ENCODE measurements around the gene PAEP. TPM values are rescaled to one million over a fixed set of nuclear protein-coding genes. Genes with fewer than 3 reads are reported as not detected.

The PAEP gene
- total RNA-seq, 5 donors from 2014 or later (not counting 1 experiment from before 2014, with no cell fraction given), result not detected

DNA sequence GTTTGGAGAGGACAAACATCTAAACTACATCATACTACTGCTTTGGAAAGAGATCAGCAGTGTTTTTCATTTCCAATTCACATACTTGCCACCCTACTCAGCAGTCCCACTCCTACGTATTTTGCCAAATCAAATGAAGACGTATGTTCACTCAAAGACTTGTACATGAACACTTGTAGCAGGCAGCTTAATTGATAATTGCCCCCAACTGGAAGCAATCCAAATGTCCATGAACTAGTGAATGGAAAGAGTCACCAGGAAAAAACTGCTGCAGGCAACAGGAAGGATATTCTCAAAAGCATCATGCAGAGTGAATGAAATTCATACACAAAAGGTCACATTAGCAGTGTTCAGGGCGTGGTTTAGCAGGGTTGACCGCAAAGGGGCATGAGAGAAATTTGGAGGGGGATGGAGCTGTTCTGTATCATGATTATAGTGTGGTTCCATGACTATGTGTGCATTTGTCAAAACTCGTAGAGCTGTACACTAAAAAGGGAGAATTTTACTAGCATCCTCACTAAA, 38.8 kb downstream of the PAEP start:
- H3K27ac ChIP-seq (ENCODE audit: low read length), result no peak overlapping the region
- DNase-seq (no peak), ATAC-seq (replicated peaks in 1 of 4) (no peak)
- ChIA-PET POLR2A (no interaction called here), CTCF (no interaction called here)
- H3K27me3 Mint-ChIP-seq, result peaks cover 18 to 19% of the 10 kb centered on the region in 2 donors
- peaks cover 0 to 3% (median 3%) of the 10 kb centered on the region in 3 donors for H3K9me3 Mint-ChIP-seq
- H3K36me3 Mint-ChIP-seq, result no peaks in the 10 kb centered on the region
- no peak overlapping the region for H3K4me3 Mint-ChIP-seq
- H3K4me1 ChIP-seq (ENCODE audit: control insufficient read depth in 1 of 2, extremely low read depth in 1 of 2, insufficient read depth in 2 of 2, low read length in 2 of 2), result peaks cover 0 to 7% of the 10 kb centered on the region in 2 experiments
- H3K27ac Mint-ChIP-seq, result no peak overlapping the region
- 70% methylated on average over 2 of the region's 5 CpGs for WGBS (ENCODE audit: insufficient coverage)
- no peaks in the 10 kb centered on the region for H3K36me3 ChIP-seq (ENCODE audit: control insufficient read depth in 2 of 2, extremely low read depth in 1 of 2, insufficient read depth in 1 of 2, low read length in 1 of 2)
- H3K9me3 ChIP-seq, result no peaks in the 10 kb centered on the region
- H3K4me1 Mint-ChIP-seq, result peaks cover 0 to 4% (median 0%) of the 10 kb centered on the region in 3 donors
- H3K4me3 ChIP-seq (ENCODE audit: control insufficient read depth in 1 of 2, extremely low read depth in 1 of 2, low read length in 1 of 2), result no peak overlapping the region
- peaks cover 0 to 26% of the 10 kb centered on the region in 2 experiments for H3K27me3 ChIP-seq (replicated peaks in 1 of 2; ENCODE audit: control insufficient read depth in 2 of 2, extremely low read depth in 1 of 2, insufficient read depth in 2 of 2, low read length in 1 of 2)

DNA sequence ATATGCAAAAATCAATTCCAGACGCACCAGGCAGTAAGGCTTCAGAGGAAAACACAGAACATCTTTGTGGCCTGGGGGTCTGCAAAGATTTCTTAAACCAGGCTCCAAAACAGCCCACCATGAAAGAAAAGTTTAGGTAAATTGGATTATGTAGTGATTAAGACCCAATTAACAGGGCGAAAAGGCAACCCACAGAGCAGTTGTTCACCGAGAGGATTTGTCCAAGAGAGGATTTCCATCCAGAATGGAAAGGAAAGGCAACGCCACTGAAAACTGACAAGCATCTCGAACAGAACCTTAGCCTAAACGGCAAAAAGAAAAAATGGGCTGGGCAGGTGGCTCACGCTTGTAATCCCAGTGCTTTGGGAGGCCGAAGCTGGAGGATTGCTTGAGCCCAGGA, 40.4 kb downstream of the PAEP start:
- Histone ChIP-seq H3K4me3 (ENCODE audit: control insufficient read depth in 1 of 2, extremely low read depth in 1 of 2, low read length in 1 of 2) (no peak overlapping the region), H3K9me3 (no peaks in the 10 kb centered on the region), H3K27ac (ENCODE audit: low read length) (no peak overlapping the region), H3K36me3 (ENCODE audit: control insufficient read depth in 2 of 2, extremely low read depth in 1 of 2, insufficient read depth in 1 of 2, low read length in 1 of 2) (no peaks in the 10 kb centered on the region), H3K27me3 (replicated peaks in 1 of 2; ENCODE audit: control insufficient read depth in 2 of 2, extremely low read depth in 1 of 2, insufficient read depth in 2 of 2, low read length in 1 of 2) (peaks cover 0 to 28% of the 10 kb centered on the region in 2 experiments), H3K4me1 (ENCODE audit: control insufficient read depth in 1 of 2, extremely low read depth in 1 of 2, insufficient read depth in 2 of 2, low read length in 2 of 2) (peaks cover 0 to 7% of the 10 kb centered on the region in 2 experiments)
- ChIA-PET POLR2A (no interaction called here), CTCF (no interaction called here)
- ATAC-seq (replicated peaks in 1 of 4) (no peak), DNase-seq (no peak)
- no peak overlapping the region for H3K27ac Mint-ChIP-seq
- H3K36me3 Mint-ChIP-seq, result no peaks in the 10 kb centered on the region
- peaks cover 0 to 4% (median 0%) of the 10 kb centered on the region in 3 donors for H3K4me1 Mint-ChIP-seq
- 84% methylated on average over 7 of the region's 8 CpGs for WGBS (ENCODE audit: insufficient coverage)
- H3K9me3 Mint-ChIP-seq, result no peaks in the 10 kb centered on the region
- H3K4me3 Mint-ChIP-seq, result no peak overlapping the region
- H3K27me3 Mint-ChIP-seq, result peaks cover 9 to 18% of the 10 kb centered on the region in 2 donors

DNA sequence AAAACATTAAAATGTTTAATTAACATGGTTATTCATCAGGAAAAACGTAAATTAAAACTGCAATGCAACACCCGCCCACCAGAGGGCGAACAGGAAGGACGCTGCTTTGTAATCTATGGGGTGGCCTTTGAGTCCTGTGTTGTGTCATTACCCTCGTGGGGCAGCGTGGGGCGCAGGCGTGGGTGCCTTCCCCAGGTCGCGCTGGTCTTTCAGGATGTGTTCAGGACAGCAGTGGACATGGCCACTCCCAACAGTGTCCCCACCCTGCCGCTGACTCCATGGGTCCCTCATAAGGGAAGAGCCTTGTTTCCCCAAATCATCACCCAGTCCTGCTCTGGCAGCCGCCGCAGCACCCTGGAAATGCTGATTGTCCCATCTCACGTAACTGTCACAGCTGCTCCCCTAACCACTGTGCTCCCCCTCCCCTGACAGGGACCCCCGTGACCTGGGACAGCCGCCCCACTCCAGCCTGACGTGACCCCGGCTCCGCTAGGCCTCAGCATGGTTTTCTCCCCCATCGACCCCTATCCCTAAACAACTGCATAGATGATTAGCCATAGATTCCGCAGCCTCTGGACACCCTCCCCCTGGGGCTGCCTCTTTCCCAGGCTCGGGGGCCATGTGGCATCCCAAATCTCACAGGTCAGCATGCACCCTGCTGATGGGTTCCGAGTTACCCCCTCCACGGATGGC, 41.4 kb downstream of the PAEP start:
- Mint-ChIP-seq H3K4me3 (no peak overlapping the region), H3K9me3 (no peaks in the 10 kb centered on the region), H3K27me3 (peaks cover 8 to 14% of the 10 kb centered on the region in 2 donors), H3K4me1 (peaks cover 0 to 4% (median 0%) of the 10 kb centered on the region in 3 donors), H3K36me3 (no peaks in the 10 kb centered on the region), H3K27ac (no peak overlapping the region)
- H3K36me3 ChIP-seq (ENCODE audit: control insufficient read depth in 2 of 2, extremely low read depth in 1 of 2, insufficient read depth in 1 of 2, low read length in 1 of 2), result no peaks in the 10 kb centered on the region
- ChIA-PET CTCF (no interaction called here), POLR2A (no interaction called here)
- H3K4me3 ChIP-seq (ENCODE audit: control insufficient read depth in 1 of 2, extremely low read depth in 1 of 2, low read length in 1 of 2), result no peak overlapping the region
- H3K27me3 ChIP-seq (replicated peaks in 1 of 2; ENCODE audit: control insufficient read depth in 2 of 2, extremely low read depth in 1 of 2, insufficient read depth in 2 of 2, low read length in 1 of 2), result peaks cover 0 to 30% of the 10 kb centered on the region in 2 experiments
- H3K27ac ChIP-seq (ENCODE audit: low read length), result no peak overlapping the region
- H3K4me1 ChIP-seq (ENCODE audit: control insufficient read depth in 1 of 2, extremely low read depth in 1 of 2, insufficient read depth in 2 of 2, low read length in 2 of 2), result peaks cover 0 to 7% of the 10 kb centered on the region in 2 experiments
- ATAC-seq (replicated peaks in 1 of 4), result peak in 1 of 4 experiments; percentile 31
- 49% methylated on average over 20 of the region's 24 CpGs for WGBS (ENCODE audit: insufficient coverage)
- H3K9me3 ChIP-seq, result no peaks in the 10 kb centered on the region
- DNase-seq, result peak in 29 of 35 experiments; percentile 14 to 65 (median 35)

DNA sequence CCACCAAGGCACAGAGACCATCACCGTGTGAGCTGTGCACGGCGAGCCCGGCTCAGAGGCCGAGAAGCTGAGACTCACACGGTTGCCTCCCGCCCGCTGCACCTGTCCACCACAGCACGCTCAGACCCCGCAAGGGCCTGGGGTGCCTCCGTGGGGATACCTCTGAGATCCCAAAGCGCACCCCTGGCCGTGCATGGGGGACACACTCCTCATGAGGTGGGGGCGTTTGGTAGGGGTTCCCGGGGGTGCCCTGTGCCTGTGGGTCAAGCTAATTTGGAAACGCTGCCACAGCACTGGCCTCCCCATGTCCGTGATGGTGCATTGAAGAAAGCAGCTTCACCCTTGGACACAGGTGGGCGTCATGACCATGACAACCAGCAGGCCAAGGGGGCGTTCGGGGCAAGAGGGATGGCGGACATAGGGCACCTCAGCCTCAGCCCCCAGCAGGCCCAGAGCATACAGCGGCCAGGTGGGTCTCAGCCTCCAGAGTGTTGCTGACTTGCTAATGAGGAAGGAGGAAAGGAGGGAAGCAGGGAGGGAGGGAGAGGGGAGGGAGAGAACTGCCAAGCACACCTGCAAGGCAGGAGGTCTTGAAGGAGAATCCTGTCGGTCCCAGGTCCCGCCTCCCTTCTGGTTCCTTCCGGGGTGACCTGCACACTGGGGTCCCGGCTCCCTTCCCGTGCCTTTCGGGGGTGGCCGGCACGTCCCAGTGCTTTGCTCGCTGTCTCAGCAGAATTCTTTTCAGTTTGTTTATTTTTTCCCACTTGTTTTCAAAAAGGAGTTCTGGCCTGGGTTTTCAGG, 43.1 kb downstream of the PAEP start:
- ChIA-PET CTCF (no interaction called here), POLR2A (no interaction called here)
- H3K27me3 ChIP-seq (replicated peaks in 1 of 2; ENCODE audit: control insufficient read depth in 2 of 2, extremely low read depth in 1 of 2, insufficient read depth in 2 of 2, low read length in 1 of 2), result peaks cover 0 to 30% of the 10 kb centered on the region in 2 experiments
- H3K9me3 Mint-ChIP-seq, result no peaks in the 10 kb centered on the region
- H3K4me1 Mint-ChIP-seq, result peaks cover 0 to 4% (median 0%) of the 10 kb centered on the region in 3 donors
- no peaks in the 10 kb centered on the region for H3K36me3 ChIP-seq (ENCODE audit: control insufficient read depth in 2 of 2, extremely low read depth in 1 of 2, insufficient read depth in 1 of 2, low read length in 1 of 2)
- no peak overlapping the region for H3K4me3 Mint-ChIP-seq
- peak in 3 of 35 experiments; percentile 3 to 20 (median 6) for DNase-seq
- ATAC-seq (replicated peaks in 1 of 4), result no peak
- H3K9me3 ChIP-seq, result no peaks in the 10 kb centered on the region
- no peaks in the 10 kb centered on the region for H3K36me3 Mint-ChIP-seq
- peaks cover 0 to 7% of the 10 kb centered on the region in 2 experiments for H3K4me1 ChIP-seq (ENCODE audit: control insufficient read depth in 1 of 2, extremely low read depth in 1 of 2, insufficient read depth in 2 of 2, low read length in 2 of 2)
- H3K4me3 ChIP-seq (ENCODE audit: control insufficient read depth in 1 of 2, extremely low read depth in 1 of 2, low read length in 1 of 2), result no peak overlapping the region
- no peak overlapping the region for H3K27ac Mint-ChIP-seq
- peaks cover under 1 to 9% of the 10 kb centered on the region in 2 donors for H3K27me3 Mint-ChIP-seq
- WGBS (ENCODE audit: insufficient coverage), result 82% methylated on average over 28 of the region's 31 CpGs
- H3K27ac ChIP-seq (ENCODE audit: low read length), result no peak overlapping the region

DNA sequence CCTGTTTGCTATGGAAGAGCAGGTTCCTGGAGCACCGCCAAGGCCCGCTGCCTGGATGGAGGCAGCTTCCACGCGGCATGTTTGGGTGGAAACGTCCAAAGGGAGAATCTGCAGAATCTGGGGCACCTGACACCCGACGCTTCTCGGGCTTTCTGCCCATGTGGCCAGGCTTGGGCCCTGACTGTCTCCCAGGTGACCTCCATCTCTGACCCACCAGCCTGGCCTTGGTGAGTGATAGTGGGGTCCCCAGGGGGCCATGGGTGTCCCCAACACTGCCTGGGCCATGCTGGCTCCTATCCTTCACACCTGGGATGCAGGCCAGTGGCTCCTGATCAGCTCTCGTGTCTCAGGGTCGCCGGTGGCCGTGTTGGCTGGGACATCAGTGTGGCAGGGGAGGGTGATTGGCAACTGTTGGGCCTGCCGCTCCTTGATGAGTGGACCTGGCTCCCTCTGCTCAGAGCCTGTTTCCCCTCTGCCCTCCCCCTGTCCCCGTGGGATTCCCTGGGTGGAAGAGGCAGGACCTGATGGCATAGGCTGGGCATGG, 43.8 kb downstream of the PAEP start:
- no peaks in the 10 kb centered on the region for H3K9me3 Mint-ChIP-seq
- ChIA-PET CTCF (no interaction called here), POLR2A (no interaction called here)
- ATAC-seq (replicated peaks in 1 of 4), result no peak
- peaks cover 0 to 7% of the 10 kb centered on the region in 2 experiments for H3K4me1 ChIP-seq (ENCODE audit: control insufficient read depth in 1 of 2, extremely low read depth in 1 of 2, insufficient read depth in 2 of 2, low read length in 2 of 2)
- DNase-seq, result peak in 3 of 35 experiments; percentile 3 to 22 (median 6)
- no peak overlapping the region for H3K27ac Mint-ChIP-seq
- no peak overlapping the region for H3K27ac ChIP-seq (ENCODE audit: low read length)
- no peaks in the 10 kb centered on the region for H3K9me3 ChIP-seq
- 83% methylated on average over 6 of the region's 14 CpGs for WGBS (ENCODE audit: insufficient coverage)
- no peak overlapping the region for H3K4me3 ChIP-seq (ENCODE audit: control insufficient read depth in 1 of 2, extremely low read depth in 1 of 2, low read length in 1 of 2)
- no peaks in the 10 kb centered on the region for H3K36me3 Mint-ChIP-seq
- H3K27me3 ChIP-seq (replicated peaks in 1 of 2; ENCODE audit: control insufficient read depth in 2 of 2, extremely low read depth in 1 of 2, insufficient read depth in 2 of 2, low read length in 1 of 2), result peaks cover 0 to 30% of the 10 kb centered on the region in 2 experiments
- no peaks in the 10 kb centered on the region for H3K36me3 ChIP-seq (ENCODE audit: control insufficient read depth in 2 of 2, extremely low read depth in 1 of 2, insufficient read depth in 1 of 2, low read length in 1 of 2)
- H3K4me1 Mint-ChIP-seq, result peaks cover 0 to 4% (median 0%) of the 10 kb centered on the region in 3 donors
- peaks cover 6 to 8% of the 10 kb centered on the region in 2 donors for H3K27me3 Mint-ChIP-seq
- no peak overlapping the region for H3K4me3 Mint-ChIP-seq

DNA sequence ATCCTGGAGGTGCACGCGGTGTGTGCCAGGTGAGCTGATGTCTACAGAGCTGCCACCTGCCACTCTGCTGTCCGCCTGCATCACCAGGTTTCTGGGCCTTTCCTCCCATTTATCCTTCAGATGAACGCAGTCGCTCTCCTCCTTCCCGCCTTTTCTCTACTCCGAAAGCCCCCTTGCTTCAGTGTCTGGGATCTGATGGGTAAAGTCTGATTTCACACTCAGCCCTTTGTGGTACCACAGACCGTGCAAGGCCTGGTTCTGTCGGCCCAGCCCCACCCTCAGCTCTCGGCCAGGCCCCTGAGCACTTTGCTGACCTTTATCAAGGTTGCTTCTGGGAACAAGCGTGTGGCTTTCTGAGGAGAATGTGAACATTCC, 45.3 kb downstream of the PAEP start:
- Mint-ChIP-seq H3K4me3 (no peak overlapping the region), H3K36me3 (no peaks in the 10 kb centered on the region), H3K27ac (no peak overlapping the region), H3K9me3 (no peaks in the 10 kb centered on the region), H3K27me3 (peaks cover 7 to 9% of the 10 kb centered on the region in 2 donors), H3K4me1 (peaks cover 0 to 4% (median 0%) of the 10 kb centered on the region in 3 donors)
- Histone ChIP-seq H3K9me3 (no peaks in the 10 kb centered on the region), H3K36me3 (ENCODE audit: control insufficient read depth in 2 of 2, extremely low read depth in 1 of 2, insufficient read depth in 1 of 2, low read length in 1 of 2) (no peaks in the 10 kb centered on the region), H3K4me1 (ENCODE audit: control insufficient read depth in 1 of 2, extremely low read depth in 1 of 2, insufficient read depth in 2 of 2, low read length in 2 of 2) (peaks cover 0 to 7% of the 10 kb centered on the region in 2 experiments), H3K4me3 (ENCODE audit: control insufficient read depth in 1 of 2, extremely low read depth in 1 of 2, low read length in 1 of 2) (no peak overlapping the region), H3K27ac (ENCODE audit: low read length) (no peak overlapping the region), H3K27me3 (replicated peaks in 1 of 2; ENCODE audit: control insufficient read depth in 2 of 2, extremely low read depth in 1 of 2, insufficient read depth in 2 of 2, low read length in 1 of 2) (peaks cover 0 to 39% of the 10 kb centered on the region in 2 experiments)
- ChIA-PET POLR2A (no interaction called here), CTCF (no interaction called here)
- 92% methylated on average over 7 of the region's 11 CpGs for WGBS (ENCODE audit: insufficient coverage)
- DNase-seq (no peak), ATAC-seq (replicated peaks in 1 of 4) (no peak)
